ENCODE results near the gene DDX20.

DNA sequence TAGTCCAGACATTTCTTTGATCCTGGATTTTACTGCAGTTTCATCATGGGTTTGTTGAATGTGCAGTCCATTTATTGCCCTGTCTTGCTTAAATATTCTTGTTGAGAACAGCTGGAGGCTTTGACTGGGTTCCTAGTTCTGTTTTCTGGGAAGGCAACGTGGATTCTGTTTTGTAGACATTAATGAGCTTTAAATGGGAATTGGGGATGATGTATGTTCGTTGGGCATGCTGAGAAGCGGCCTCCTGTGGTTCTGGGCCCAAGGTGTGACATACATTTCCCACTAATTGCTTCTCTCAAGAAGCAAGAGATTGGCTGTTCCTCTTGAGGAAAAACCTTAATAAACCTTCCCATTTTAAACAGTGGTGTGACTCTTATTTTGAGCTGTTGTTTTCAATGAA, 39.4 kb upstream of the DDX20 start:
- no peak for TF ChIP-seq POLR2A (IDR thresholded peaks at IDR 0.05)
- TF ChIP-seq, protein P1, sequence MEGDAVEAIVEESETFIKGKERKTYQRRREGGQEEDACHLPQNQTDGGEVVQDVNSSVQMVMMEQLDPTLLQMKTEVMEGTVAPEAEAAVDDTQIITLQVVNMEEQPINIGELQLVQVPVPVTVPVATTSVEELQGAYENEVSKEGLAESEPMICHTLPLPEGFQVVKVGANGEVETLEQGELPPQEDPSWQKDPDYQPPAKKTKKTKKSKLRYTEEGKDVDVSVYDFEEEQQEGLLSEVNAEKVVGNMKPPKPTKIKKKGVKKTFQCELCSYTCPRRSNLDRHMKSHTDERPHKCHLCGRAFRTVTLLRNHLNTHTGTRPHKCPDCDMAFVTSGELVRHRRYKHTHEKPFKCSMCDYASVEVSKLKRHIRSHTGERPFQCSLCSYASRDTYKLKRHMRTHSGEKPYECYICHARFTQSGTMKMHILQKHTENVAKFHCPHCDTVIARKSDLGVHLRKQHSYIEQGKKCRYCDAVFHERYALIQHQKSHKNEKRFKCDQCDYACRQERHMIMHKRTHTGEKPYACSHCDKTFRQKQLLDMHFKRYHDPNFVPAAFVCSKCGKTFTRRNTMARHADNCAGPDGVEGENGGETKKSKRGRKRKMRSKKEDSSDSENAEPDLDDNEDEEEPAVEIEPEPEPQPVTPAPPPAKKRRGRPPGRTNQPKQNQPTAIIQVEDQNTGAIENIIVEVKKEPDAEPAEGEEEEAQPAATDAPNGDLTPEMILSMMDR (IDR thresholded peaks at IDR 0.05) = no peak
